ENCODE data around the gene CAMK2A.

- no peak for TF ChIP-seq CTCF (IDR thresholded peaks at IDR 0.05)
- no peak for TF ChIP-seq POLR2A (IDR thresholded peaks at IDR 0.05)
Measured at GRCh38 chr5:150313921-150314716, 24.5 kb upstream of the CAMK2A start.

Measured in testis (tissue), 2 donors.